ENCODE data around the gene NRXN3. TPM values are rescaled to one million over a fixed set of nuclear protein-coding genes. Genes with fewer than 3 reads are reported as not detected.

Gene NRXN3
- total and polyA plus RNA-seq, 2 experiments from 2014 or later, result 1.0 to 1.8 TPM

DNA sequence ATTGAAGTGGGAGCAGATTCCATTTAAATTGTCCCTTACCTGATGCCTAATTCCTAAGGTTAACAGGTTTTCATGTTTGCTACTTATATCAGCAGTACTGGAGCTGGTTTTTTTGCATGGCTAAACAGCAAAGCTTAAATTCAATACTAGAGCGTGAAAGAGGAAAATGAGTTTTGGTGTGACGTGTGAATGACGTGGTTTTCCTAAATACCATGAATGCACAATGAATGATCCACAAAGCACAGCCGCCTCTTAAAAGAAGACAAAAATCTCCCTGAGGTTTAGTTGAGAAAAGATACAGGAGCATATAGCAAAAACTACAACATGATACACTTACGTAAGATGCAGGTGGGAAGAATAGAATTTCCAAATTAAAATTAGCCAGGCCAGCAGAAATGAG is 1310.0 kb downstream of the NRXN3 start (continued):
- TF ChIP-seq, protein P1, sequence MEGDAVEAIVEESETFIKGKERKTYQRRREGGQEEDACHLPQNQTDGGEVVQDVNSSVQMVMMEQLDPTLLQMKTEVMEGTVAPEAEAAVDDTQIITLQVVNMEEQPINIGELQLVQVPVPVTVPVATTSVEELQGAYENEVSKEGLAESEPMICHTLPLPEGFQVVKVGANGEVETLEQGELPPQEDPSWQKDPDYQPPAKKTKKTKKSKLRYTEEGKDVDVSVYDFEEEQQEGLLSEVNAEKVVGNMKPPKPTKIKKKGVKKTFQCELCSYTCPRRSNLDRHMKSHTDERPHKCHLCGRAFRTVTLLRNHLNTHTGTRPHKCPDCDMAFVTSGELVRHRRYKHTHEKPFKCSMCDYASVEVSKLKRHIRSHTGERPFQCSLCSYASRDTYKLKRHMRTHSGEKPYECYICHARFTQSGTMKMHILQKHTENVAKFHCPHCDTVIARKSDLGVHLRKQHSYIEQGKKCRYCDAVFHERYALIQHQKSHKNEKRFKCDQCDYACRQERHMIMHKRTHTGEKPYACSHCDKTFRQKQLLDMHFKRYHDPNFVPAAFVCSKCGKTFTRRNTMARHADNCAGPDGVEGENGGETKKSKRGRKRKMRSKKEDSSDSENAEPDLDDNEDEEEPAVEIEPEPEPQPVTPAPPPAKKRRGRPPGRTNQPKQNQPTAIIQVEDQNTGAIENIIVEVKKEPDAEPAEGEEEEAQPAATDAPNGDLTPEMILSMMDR (conservative IDR thresholded peaks at IDR 0.05; ENCODE audit: low read depth in 2 of 2), result no peak
- no peak for TF ChIP-seq CREB1 (CRISPR knock-in tag; IDR thresholded peaks at IDR 0.05; ENCODE audit: low read depth)
- no peak for TF ChIP-seq NANOG (IDR thresholded peaks at IDR 0.05; ENCODE audit: borderline replicate concordance)
- TF ChIP-seq ETS1 (IDR thresholded peaks at IDR 0.05), result no peak
- TF ChIP-seq, protein P2, sequence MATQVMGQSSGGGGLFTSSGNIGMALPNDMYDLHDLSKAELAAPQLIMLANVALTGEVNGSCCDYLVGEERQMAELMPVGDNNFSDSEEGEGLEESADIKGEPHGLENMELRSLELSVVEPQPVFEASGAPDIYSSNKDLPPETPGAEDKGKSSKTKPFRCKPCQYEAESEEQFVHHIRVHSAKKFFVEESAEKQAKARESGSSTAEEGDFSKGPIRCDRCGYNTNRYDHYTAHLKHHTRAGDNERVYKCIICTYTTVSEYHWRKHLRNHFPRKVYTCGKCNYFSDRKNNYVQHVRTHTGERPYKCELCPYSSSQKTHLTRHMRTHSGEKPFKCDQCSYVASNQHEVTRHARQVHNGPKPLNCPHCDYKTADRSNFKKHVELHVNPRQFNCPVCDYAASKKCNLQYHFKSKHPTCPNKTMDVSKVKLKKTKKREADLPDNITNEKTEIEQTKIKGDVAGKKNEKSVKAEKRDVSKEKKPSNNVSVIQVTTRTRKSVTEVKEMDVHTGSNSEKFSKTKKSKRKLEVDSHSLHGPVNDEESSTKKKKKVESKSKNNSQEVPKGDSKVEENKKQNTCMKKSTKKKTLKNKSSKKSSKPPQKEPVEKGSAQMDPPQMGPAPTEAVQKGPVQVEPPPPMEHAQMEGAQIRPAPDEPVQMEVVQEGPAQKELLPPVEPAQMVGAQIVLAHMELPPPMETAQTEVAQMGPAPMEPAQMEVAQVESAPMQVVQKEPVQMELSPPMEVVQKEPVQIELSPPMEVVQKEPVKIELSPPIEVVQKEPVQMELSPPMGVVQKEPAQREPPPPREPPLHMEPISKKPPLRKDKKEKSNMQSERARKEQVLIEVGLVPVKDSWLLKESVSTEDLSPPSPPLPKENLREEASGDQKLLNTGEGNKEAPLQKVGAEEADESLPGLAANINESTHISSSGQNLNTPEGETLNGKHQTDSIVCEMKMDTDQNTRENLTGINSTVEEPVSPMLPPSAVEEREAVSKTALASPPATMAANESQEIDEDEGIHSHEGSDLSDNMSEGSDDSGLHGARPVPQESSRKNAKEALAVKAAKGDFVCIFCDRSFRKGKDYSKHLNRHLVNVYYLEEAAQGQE (IDR thresholded peaks at IDR 0.05; ENCODE audit: unreplicated experiment), result no peak
- no peak for TF ChIP-seq ZNF114 (CRISPR knock-in tag; IDR thresholded peaks at IDR 0.05)
- no peak for TF ChIP-seq EZH2 (IDR thresholded peaks at IDR 0.05; ENCODE audit: low read depth, unreplicated experiment)
- no peak for TF ChIP-seq POLR2AphosphoS5 (IDR thresholded peaks at IDR 0.05; ENCODE audit: low read depth)

- no peaks in the 10 kb centered on the region for H3K36me3 Mint-ChIP-seq (ENCODE audit: low read depth)
- no peak overlapping the region for H3K4me2 ChIP-seq
- no peak overlapping the region for H3K27ac ChIP-seq (ENCODE audit: low read depth)
- H3K36me3 ChIP-seq (ENCODE audit: insufficient read depth), result no peaks in the 10 kb centered on the region
- no peaks in the 10 kb centered on the region for H3K27me3 ChIP-seq (ENCODE audit: insufficient read depth)
- peaks cover 20% of the 10 kb centered on the region; the same call in 1 of the 2 replicates for H3K4me1 ChIP-seq (ENCODE audit: insufficient read depth)
- DNase-seq (ENCODE audit: low spot score) (no peak), ATAC-seq (no peak)
- peaks cover 17% of the 10 kb centered on the region for H3K4me1 Mint-ChIP-seq
- H3K79me2 ChIP-seq (replicated peaks; ENCODE audit: insufficient read depth), result no peaks in the 10 kb centered on the region
- no peak overlapping the region for H3K4me3 ChIP-seq
- peaks cover 2% of the 10 kb centered on the region for H3K27me3 Mint-ChIP-seq (ENCODE audit: insufficient read depth, low read depth, poor library complexity)
- H4K20me1 ChIP-seq (replicated peaks; ENCODE audit: insufficient read depth), result no peaks in the 10 kb centered on the region
- H3K27ac Mint-ChIP-seq, result 0 out of 2 replicates have a peak overlapping the region, but pooled peaks have one; percentile 3
- no peaks in the 10 kb centered on the region for H3F3A ChIP-seq (replicated peaks; ENCODE audit: low read depth)
- no peaks in the 10 kb centered on the region for H3K9me3 Mint-ChIP-seq
- H3K4me3 Mint-ChIP-seq, result no peak overlapping the region
- H2AFZ ChIP-seq, result no peak overlapping the region
- H3K9me2 ChIP-seq (ENCODE audit: insufficient read depth), result no peaks in the 10 kb centered on the region
- no peak for TF ChIP-seq NANOG (IDR thresholded peaks at IDR 0.05; ENCODE audit: borderline replicate concordance)
- no peak for TF ChIP-seq STAT1 (IDR thresholded peaks at IDR 0.05; ENCODE audit: unreplicated experiment)
- TF ChIP-seq JUNB (IDR thresholded peaks at IDR 0.05; ENCODE audit: unreplicated experiment), result no peak
- TF ChIP-seq, protein P3, sequence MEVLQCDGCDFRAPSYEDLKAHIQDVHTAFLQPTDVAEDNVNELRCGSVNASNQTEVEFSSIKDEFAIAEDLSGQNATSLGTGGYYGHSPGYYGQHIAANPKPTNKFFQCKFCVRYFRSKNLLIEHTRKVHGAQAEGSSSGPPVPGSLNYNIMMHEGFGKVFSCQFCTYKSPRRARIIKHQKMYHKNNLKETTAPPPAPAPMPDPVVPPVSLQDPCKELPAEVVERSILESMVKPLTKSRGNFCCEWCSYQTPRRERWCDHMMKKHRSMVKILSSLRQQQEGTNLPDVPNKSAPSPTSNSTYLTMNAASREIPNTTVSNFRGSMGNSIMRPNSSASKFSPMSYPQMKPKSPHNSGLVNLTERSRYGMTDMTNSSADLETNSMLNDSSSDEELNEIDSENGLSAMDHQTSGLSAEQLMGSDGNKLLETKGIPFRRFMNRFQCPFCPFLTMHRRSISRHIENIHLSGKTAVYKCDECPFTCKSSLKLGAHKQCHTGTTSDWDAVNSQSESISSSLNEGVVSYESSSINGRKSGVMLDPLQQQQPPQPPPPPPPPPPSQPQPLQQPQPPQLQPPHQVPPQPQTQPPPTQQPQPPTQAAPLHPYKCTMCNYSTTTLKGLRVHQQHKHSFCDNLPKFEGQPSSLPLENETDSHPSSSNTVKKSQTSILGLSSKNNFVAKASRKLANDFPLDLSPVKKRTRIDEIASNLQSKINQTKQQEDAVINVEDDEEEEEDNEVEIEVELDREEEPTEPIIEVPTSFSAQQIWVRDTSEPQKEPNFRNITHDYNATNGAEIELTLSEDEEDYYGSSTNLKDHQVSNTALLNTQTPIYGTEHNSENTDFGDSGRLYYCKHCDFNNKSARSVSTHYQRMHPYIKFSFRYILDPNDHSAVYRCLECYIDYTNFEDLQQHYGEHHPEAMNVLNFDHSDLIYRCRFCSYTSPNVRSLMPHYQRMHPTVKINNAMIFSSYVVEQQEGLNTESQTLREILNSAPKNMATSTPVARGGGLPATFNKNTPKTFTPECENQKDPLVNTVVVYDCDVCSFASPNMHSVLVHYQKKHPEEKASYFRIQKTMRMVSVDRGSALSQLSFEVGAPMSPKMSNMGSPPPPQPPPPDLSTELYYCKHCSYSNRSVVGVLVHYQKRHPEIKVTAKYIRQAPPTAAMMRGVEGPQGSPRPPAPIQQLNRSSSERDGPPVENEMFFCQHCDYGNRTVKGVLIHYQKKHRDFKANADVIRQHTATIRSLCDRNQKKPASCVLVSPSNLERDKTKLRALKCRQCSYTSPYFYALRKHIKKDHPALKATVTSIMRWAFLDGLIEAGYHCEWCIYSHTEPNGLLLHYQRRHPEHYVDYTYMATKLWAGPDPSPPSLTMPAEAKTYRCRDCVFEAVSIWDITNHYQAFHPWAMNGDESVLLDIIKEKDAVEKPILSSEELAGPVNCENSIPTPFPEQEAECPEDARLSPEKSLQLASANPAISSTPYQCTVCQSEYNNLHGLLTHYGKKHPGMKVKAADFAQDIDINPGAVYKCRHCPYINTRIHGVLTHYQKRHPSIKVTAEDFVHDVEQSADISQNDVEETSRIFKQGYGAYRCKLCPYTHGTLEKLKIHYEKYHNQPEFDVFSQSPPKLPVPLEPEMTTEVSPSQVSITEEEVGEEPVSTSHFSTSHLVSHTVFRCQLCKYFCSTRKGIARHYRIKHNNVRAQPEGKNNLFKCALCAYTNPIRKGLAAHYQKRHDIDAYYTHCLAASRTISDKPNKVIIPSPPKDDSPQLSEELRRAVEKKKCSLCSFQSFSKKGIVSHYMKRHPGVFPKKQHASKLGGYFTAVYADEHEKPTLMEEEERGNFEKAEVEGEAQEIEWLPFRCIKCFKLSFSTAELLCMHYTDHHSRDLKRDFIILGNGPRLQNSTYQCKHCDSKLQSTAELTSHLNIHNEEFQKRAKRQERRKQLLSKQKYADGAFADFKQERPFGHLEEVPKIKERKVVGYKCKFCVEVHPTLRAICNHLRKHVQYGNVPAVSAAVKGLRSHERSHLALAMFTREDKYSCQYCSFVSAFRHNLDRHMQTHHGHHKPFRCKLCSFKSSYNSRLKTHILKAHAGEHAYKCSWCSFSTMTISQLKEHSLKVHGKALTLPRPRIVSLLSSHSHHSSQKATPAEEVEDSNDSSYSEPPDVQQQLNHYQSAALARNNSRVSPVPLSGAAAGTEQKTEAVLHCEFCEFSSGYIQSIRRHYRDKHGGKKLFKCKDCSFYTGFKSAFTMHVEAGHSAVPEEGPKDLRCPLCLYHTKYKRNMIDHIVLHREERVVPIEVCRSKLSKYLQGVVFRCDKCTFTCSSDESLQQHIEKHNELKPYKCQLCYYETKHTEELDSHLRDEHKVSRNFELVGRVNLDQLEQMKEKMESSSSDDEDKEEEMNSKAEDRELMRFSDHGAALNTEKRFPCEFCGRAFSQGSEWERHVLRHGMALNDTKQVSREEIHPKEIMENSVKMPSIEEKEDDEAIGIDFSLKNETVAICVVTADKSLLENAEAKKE (CRISPR knock-in tag; IDR thresholded peaks at IDR 0.05), result no peak
- no peak for TF ChIP-seq CREB1 (CRISPR knock-in tag; IDR thresholded peaks at IDR 0.05; ENCODE audit: low read depth)
Observed at GRCh38 chr14:79482825-79483224, 1312.7 kb downstream of the NRXN3 start.

All from GM23338 (cell line).